Upper lobe of left lung (tissue), 6 donors: ENCODE results near the gene RASL10B. TPM values are rescaled to one million over a fixed set of nuclear protein-coding genes. Genes with fewer than 3 reads are reported as not detected.

Experiments used
- ATAC-seq, 2 donors: fragments of 200-7000 bp; cut with Tn5 transposase; one replicate each; pipeline ENCODE4 v1.9.1; 2022; ENCODE audit warnings: mild to moderate bottlenecking in 2 of 2, moderate library complexity in 2 of 2; ENCODE audit not compliant: low FRiP score in 2 of 2
- DNase-seq, 2 donors: peaks; one replicate each; pipeline ENCODE4 v3.0.0-alpha.2; 2019 to 2020
- H3K27ac ChIP-seq, 4 donors: fragments of 200-600 bp; sonication (generic); one replicate each; pipeline ENCODE4 v1.5.1; 2016 to 2019
- H3K27me3 ChIP-seq, 4 donors: fragments of 200-600 bp; sonication (generic); one replicate each; pipeline ENCODE4 v1.5.1; 2017 to 2019
- H3K36me3 ChIP-seq, 4 donors: fragments of 200-600 bp; sonication (generic); one replicate each; pipeline ENCODE4 v1.5.1; 2016 to 2019
- H3K4me1 ChIP-seq, 4 donors: fragments of 200-600 bp; sonication (generic); one replicate each; pipeline ENCODE4 v1.5.1; 2018 to 2019
- H3K4me3 ChIP-seq, 4 donors: fragments of 200-600 bp; sonication (generic); one replicate each; pipeline ENCODE4 v1.5.1; 2017 to 2019; ENCODE audit warnings: mild to moderate bottlenecking in 2 of 4, moderate library complexity in 1 of 4
- H3K9me3 ChIP-seq, 4 donors: fragments of 200-600 bp; sonication (generic); one replicate each; pipeline ENCODE4 v1.5.1; 2018 to 2019
- EP300 ChIP-seq, 4 donors: sonication (generic); formaldehyde crosslinking; IDR thresholded peaks; one replicate each; pipeline ENCODE4 v1.5.1; 2017; ENCODE audit warnings: antibody characterized with exemption in 4 of 4, control low read depth in 2 of 4
- POLR2A ChIP-seq, 4 donors: fragments of 450-650 bp; IDR thresholded peaks; one replicate each; pipeline ENCODE4 v1.5.1; 2016 to 2017; ENCODE audit warnings: antibody characterized with exemption in 4 of 4, mild to moderate bottlenecking in 2 of 4
- POLR2AphosphoS5 ChIP-seq, 2 donors: sonication (generic); formaldehyde crosslinking; IDR thresholded peaks; one replicate each; pipeline ENCODE4 v1.5.1; 2017; ENCODE audit warnings: antibody characterized with exemption in 2 of 2
- WGBS, 2 donors: methylation state at CpG; one replicate each; pipeline ENCODE4 v1.1.5; 2017 to 2018; 5-methylcytosine and 5-hydroxymethylcytosine counted together
- total RNA-seq, 6 donors: library from RNA; depleted of rRNA in 4 of 6; stranded (reverse); fragments of >200 nt in 4 of 6; gene quantifications; one replicate each; pipeline versions ENCODE4 v1.1.0 to v1.2.1, GENCODE V29; 2016 to 2021
- TF ChIP-seq, protein P1 (sequence below), 6 experiments: fragments of 450-650 bp in 4 of 6; fragments of 200-600 bp in 2 of 6; sonication (generic) in 2 of 6; IDR thresholded peaks; one replicate each; pipeline ENCODE4 v1.5.1; 2016 to 2019; ENCODE audit warnings: antibody characterized with exemption in 6 of 6
- donor health status: DM: no; HTN: no; CAD: no; lungs with moderate emphysema.
- donor health status: DM: no; HTN: yes; CAD: no; lungs with severe emphysema.

RASL10B gene
- total RNA-seq, 6 donors from 2014 or later, result 1.0 to 4.1 (median 1.7) TPM

DNA sequence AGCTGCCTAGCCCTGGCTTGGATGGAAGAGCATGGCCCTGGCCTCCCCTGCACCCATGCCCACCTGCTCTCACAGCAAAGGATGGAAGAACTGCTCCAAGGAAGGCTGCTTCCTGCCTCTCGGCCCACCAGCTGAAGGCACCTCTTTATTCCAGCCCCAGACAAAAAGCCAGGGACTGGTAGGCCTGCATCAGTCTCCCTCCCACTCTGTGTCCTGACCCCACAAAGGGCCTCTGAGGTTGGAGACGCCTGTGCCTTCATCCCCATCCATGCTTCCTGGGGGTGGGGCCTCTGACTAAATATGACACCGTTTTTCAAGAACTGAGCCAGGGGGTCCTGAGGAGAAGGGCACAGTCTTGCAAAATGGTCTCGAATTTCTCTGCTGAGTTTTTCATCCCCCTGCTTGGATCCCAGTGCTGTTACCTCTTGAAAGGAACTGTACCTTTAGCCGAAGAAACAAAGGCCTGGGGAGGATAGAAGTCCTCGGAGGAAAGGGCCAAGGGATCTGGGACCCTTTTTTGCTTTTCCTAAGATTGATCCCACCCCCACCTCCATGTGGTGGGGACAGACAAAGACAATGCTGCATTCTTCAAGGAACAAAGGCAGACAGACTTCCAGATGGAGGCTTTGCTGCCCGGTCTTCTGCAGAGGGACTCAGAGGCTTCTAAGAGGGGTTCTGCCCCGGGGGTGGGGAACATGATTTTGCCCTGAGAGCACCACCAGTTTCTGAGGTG lies 34.5 kb downstream of the RASL10B start:
- H3K27me3 ChIP-seq, result no peaks in the 10 kb centered on the region
- H3K4me3 ChIP-seq, result no peak overlapping the region
- H3K27ac ChIP-seq, result no peak overlapping the region
- WGBS, 2 donors, result 80 to 83% methylated on average over 7 to 8 of the region's 8 CpGs
- TF ChIP-seq, protein P1, sequence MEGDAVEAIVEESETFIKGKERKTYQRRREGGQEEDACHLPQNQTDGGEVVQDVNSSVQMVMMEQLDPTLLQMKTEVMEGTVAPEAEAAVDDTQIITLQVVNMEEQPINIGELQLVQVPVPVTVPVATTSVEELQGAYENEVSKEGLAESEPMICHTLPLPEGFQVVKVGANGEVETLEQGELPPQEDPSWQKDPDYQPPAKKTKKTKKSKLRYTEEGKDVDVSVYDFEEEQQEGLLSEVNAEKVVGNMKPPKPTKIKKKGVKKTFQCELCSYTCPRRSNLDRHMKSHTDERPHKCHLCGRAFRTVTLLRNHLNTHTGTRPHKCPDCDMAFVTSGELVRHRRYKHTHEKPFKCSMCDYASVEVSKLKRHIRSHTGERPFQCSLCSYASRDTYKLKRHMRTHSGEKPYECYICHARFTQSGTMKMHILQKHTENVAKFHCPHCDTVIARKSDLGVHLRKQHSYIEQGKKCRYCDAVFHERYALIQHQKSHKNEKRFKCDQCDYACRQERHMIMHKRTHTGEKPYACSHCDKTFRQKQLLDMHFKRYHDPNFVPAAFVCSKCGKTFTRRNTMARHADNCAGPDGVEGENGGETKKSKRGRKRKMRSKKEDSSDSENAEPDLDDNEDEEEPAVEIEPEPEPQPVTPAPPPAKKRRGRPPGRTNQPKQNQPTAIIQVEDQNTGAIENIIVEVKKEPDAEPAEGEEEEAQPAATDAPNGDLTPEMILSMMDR (IDR thresholded peaks at IDR 0.05), result no peak
- TF ChIP-seq POLR2AphosphoS5 (IDR thresholded peaks at IDR 0.05), result no peak
- no peak for TF ChIP-seq POLR2A (IDR thresholded peaks at IDR 0.05)
- no peak for TF ChIP-seq EP300 (IDR thresholded peaks at IDR 0.05)
- H3K4me1 ChIP-seq, result peaks cover 9 to 18% (median 13%) of the 10 kb centered on the region in 4 donors
- ATAC-seq (no peak), DNase-seq (no peak)
- H3K36me3 ChIP-seq, result no peaks in the 10 kb centered on the region
- no peaks in the 10 kb centered on the region for H3K9me3 ChIP-seq

DNA sequence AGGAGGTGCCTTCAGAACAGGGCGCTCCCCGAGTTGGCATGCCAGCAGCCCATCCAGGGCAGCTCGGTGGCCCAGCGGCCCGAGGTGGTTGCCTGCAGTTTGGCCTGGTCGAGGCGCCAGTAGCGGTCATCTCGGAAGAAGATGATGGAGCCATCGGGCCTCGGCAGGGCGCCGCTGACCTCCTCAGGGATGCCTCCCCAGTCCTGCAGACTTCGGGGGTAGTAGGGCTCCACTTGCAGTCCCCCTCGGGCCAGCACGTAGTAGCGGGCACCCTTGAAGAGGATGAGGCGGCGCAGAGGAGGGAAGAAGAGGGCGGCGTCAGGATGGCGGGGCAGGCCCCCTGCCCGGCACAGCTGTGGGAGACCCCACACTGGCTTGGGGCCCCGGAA lies 35.0 kb downstream of the RASL10B start:
- no peaks in the 10 kb centered on the region for H3K36me3 ChIP-seq
- H3K27me3 ChIP-seq, result no peaks in the 10 kb centered on the region
- no peak overlapping the region for H3K4me3 ChIP-seq
- WGBS, 2 donors, result 96 to 98% methylated on average over 18 to 22 of the region's 24 CpGs
- no peaks in the 10 kb centered on the region for H3K9me3 ChIP-seq
- DNase-seq (peak in 1 of 2 donors; percentile 83), ATAC-seq (no peak)
- H3K4me1 ChIP-seq, result peaks cover 9 to 18% (median 13%) of the 10 kb centered on the region in 4 donors
- H3K27ac ChIP-seq, result no peak overlapping the region
- TF ChIP-seq POLR2A (IDR thresholded peaks at IDR 0.05) (no peak), EP300 (IDR thresholded peaks at IDR 0.05) (no peak), POLR2AphosphoS5 (IDR thresholded peaks at IDR 0.05) (no peak)
- TF ChIP-seq, protein P1 (IDR thresholded peaks at IDR 0.05), result no peak

DNA sequence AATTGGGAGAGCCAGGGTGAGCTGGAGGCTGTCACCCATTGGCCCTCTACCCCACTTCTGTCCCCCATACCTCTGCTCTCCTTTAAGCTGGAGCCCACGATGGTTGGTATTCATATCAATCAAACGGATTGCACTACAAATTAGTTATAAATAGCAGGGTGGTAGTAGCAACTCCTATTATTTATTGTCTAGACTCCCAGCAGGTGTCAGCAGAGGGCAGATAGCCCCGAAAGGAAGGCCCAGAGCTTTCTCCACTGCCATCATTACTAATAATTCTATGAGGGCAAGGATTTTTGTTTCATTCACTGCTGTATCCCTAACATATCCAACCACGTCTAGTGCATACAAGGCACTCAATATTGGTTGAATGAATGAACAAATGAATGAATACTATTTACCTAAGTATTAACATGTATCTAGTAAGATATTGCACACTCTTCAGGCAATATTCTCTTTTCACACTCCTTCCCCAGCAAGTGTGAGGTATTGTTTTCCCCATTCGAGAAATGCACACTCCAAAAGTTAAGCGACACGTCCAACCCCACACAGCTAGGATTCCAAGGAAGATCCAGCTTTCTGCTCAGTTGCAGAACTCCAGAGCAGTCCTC lies 35.6 kb downstream of the RASL10B start:
- TF ChIP-seq, protein P1 (IDR thresholded peaks at IDR 0.05), result peak in 5 of 6 experiments; percentile 36 to 65 (median 59)
- TF ChIP-seq POLR2AphosphoS5 (IDR thresholded peaks at IDR 0.05), result no peak
- no peak for TF ChIP-seq EP300 (IDR thresholded peaks at IDR 0.05)
- Histone ChIP-seq H3K36me3 (no peaks in the 10 kb centered on the region), H3K27me3 (no peaks in the 10 kb centered on the region), H3K27ac (no peak overlapping the region), H3K4me1 (peaks cover 9 to 18% (median 13%) of the 10 kb centered on the region in 4 donors), H3K9me3 (no peaks in the 10 kb centered on the region), H3K4me3 (no peak overlapping the region)
- DNase-seq (no peak), ATAC-seq (no peak)
- WGBS, 2 donors, result 41 to 48% methylated on average over 7 of the region's 7 CpGs

DNA sequence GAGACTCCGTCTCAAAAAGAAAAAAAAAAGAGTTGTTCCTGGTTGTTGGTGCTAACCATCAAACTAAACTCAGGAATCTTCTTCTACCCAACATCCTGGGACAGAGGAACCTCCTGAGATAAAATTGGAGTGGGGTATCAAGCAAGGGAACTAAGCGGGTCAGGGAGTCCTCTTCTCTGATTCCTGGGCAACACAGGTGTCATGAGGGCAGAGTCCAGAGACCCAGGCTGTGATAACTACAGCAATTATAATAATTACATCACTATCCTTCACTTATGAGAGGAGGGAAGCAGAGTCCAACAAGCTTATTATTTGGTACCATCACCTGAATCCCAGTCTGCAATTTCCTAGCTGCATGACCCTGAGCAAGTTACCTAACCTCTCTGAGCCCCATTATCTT lies 37.4 kb downstream of the RASL10B start:
- DNase-seq (no peak), ATAC-seq (no peak)
- WGBS, 2 donors, result 89 to 92% methylated on average over 2 of the region's 2 CpGs
- no peaks in the 10 kb centered on the region for H3K9me3 ChIP-seq
- TF ChIP-seq, protein P1 (IDR thresholded peaks at IDR 0.05), result no peak
- no peaks in the 10 kb centered on the region for H3K27me3 ChIP-seq
- H3K27ac ChIP-seq, result no peak overlapping the region
- H3K4me3 ChIP-seq, result no peak overlapping the region
- peaks cover 12 to 26% (median 21%) of the 10 kb centered on the region in 4 donors for H3K4me1 ChIP-seq
- no peaks in the 10 kb centered on the region for H3K36me3 ChIP-seq
